Esophagus squamous epithelium (tissue), 5 donors: ENCODE measurements around the gene CCDC85C. TPM values are rescaled to one million over a fixed set of nuclear protein-coding genes. Genes with fewer than 3 reads are reported as not detected.
A peak's percentile ranks its signal among the peaks of the same experiment; 100 is the strongest.

Source experiments
- DNase-seq: peaks from one replicate; lab custom pipeline; 2025; lab: John Stamatoyannopoulos, UW
- H3K27ac ChIP-seq, 4 donors: fragments of 200-600 bp; sonication (generic); one replicate each; pipeline ENCODE4 v1.5.1; 2016 to 2019; ENCODE audit warnings: mild to moderate bottlenecking in 1 of 4
- H3K27me3 ChIP-seq, 4 donors: fragments of 200-600 bp; sonication (generic); 1 replicate in 3 of 4; 2 replicates in 1 of 4; pipeline versions ENCODE4 v1.5.1 to v1.6.0; 2017 to 2021; ENCODE audit warnings: antibody characterized with exemption in 1 of 4
- H3K36me3 ChIP-seq, 3 donors: fragments of 200-600 bp; sonication (generic); one replicate each; pipeline ENCODE4 v1.5.1; 2016 to 2019
- H3K4me1 ChIP-seq, 3 donors: fragments of 200-600 bp; sonication (generic); one replicate each; pipeline ENCODE4 v1.5.1; 2017 to 2019
- H3K4me3 ChIP-seq, 4 donors: fragments of 200-600 bp; sonication (generic); 1 replicate in 3 of 4; 2 replicates in 1 of 4; pipeline ENCODE4 v1.5.1; 2016 to 2019; ENCODE audit warnings: mild to moderate bottlenecking in 2 of 4, moderate library complexity in 1 of 4
- H3K9me3 ChIP-seq, 3 donors: fragments of 200-600 bp; sonication (generic); one replicate each; pipeline ENCODE4 v1.5.1; 2016 to 2019
- CTCF ChIP-seq, 6 experiments: fragments of 450-650 bp in 4 of 6; fragments of 200-600 bp in 2 of 6; sonication (generic) in 2 of 6; IDR thresholded peaks; one replicate each; pipeline ENCODE4 v1.5.1; 2016 to 2019; ENCODE audit warnings: antibody characterized with exemption in 6 of 6, mild to moderate bottlenecking in 4 of 6, moderate library complexity in 4 of 6
- POLR2A ChIP-seq, 4 donors: fragments of 450-650 bp; IDR thresholded peaks; one replicate each; pipeline ENCODE4 v1.6.1; 2017; ENCODE audit warnings: antibody characterized with exemption in 4 of 4, mild to moderate bottlenecking in 4 of 4, moderate library complexity in 3 of 4
- WGBS, 2 donors: methylation state at CpG; one replicate each; pipeline ENCODE4 v1.1.5; 2018; 5-methylcytosine and 5-hydroxymethylcytosine counted together
- intact Hi-C: fragments of 100-400 bp; cut with DNase I; formaldehyde crosslinking; loops from one replicate; pipeline ENCODE4 v1.15.0; 2022
- total RNA-seq, 4 donors: library from RNA; depleted of rRNA; stranded (reverse); fragments of >200 nt; gene quantifications; one replicate each; pipeline ENCODE4 v1.1.0, GENCODE V29; 2016
- donor health status: DM: yes; HTN: yes; CAD: no.

The CCDC85C gene
- total RNA-seq, 4 donors from 2014 or later: 23.4 to 52.0 (median 27.1) TPM

GRCh38 chr14:99548871-99549515 lies 55.0 kb downstream of the CCDC85C start:
- Histone ChIP-seq H3K9me3 (no peaks in the 10 kb centered on the region), H3K36me3 (no peaks in the 10 kb centered on the region), H3K4me3 (no peak overlapping the region), H3K4me1 (peaks cover 0 to 52% (median under 1%) of the 10 kb centered on the region in 3 donors), H3K27me3 (no peaks in the 10 kb centered on the region), H3K27ac (peak overlapping the region in 2 of 4 donors; percentile 36 to 54)
- intact Hi-C loops: no loop called here
- TF ChIP-seq CTCF (IDR thresholded peaks at IDR 0.05) (no peak), POLR2A (IDR thresholded peaks at IDR 0.05) (no peak)
- WGBS, 2 donors: 64 to 80% methylated on average over 9 to 10 of the region's 10 CpGs
- DNase-seq: no peak

GRCh38 chr14:99548255-99548654 lies 55.8 kb downstream of the CCDC85C start:
- TF ChIP-seq POLR2A (IDR thresholded peaks at IDR 0.05) (no peak), CTCF (IDR thresholded peaks at IDR 0.05) (no peak)
- peaks cover 0 to 46% (median 0%) of the 10 kb centered on the region in 3 donors for H3K4me1 ChIP-seq
- no peaks in the 10 kb centered on the region for H3K9me3 ChIP-seq
- H3K27me3 ChIP-seq: no peaks in the 10 kb centered on the region
- peak overlapping the region in 1 of 4 donors; percentile 54 for H3K27ac ChIP-seq
- H3K4me3 ChIP-seq: no peak overlapping the region
- 84 to 89% methylated on average over 18 of the region's 18 CpGs for WGBS, 2 donors
- no peaks in the 10 kb centered on the region for H3K36me3 ChIP-seq
- no peak for DNase-seq
- intact Hi-C loops: no loop called here

- Histone ChIP-seq H3K27ac (no peak overlapping the region), H3K9me3 (no peaks in the 10 kb centered on the region), H3K4me1 (peaks cover 8 to 57% (median 11%) of the 10 kb centered on the region in 3 donors), H3K27me3 (no peaks in the 10 kb centered on the region), H3K4me3 (no peak overlapping the region), H3K36me3 (no peaks in the 10 kb centered on the region)
- TF ChIP-seq POLR2A (IDR thresholded peaks at IDR 0.05) (no peak), CTCF (IDR thresholded peaks at IDR 0.05) (no peak)
- WGBS, 2 donors: 64 to 75% methylated on average over 9 to 12 of the region's 13 CpGs
- DNase-seq: no peak
- intact Hi-C loops: no loop called here
Observed at GRCh38 chr14:99546234-99546879, 57.6 kb downstream of the CCDC85C start.

GRCh38 chr14:99545586-99545985 lies 58.4 kb downstream of the CCDC85C start:
- TF ChIP-seq CTCF (IDR thresholded peaks at IDR 0.05) (no peak), POLR2A (IDR thresholded peaks at IDR 0.05) (no peak)
- Histone ChIP-seq H3K27me3 (no peaks in the 10 kb centered on the region), H3K27ac (no peak overlapping the region), H3K4me1 (peaks cover 12 to 59% (median 18%) of the 10 kb centered on the region in 3 donors), H3K36me3 (no peaks in the 10 kb centered on the region), H3K9me3 (no peaks in the 10 kb centered on the region), H3K4me3 (no peak overlapping the region)
- no peak for DNase-seq
- 50 to 59% methylated on average over 2 to 4 of the region's 6 CpGs for WGBS, 2 donors
- intact Hi-C loops: no loop called here

DNA sequence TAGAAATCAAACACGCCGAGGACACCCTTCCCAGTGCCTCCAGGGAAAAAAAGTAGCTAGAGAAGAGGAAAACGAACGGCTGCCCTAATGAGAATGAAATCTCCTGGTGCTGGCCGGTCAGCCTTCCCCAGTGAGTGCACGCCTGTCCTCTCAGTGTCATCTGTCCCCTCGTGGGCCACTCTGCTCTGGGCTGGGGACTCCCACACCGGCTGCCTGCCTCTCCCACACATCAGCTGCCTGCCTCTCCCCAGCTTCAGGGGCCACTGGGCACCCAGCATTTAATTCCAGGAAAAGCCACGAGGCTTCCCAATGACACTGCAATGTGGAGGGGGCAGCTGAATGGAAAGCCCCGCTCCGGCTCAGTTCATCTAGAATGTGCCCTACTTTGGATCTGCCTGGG lies 59.0 kb downstream of the CCDC85C start:
- H3K4me3 ChIP-seq: no peak overlapping the region
- DNase-seq: no peak
- no peaks in the 10 kb centered on the region for H3K36me3 ChIP-seq
- H3K27ac ChIP-seq: peak overlapping the region in 2 of 4 donors; percentile 15 to 55
- intact Hi-C loops: no loop called here
- peaks cover 12 to 59% (median 24%) of the 10 kb centered on the region in 3 donors for H3K4me1 ChIP-seq
- TF ChIP-seq POLR2A (IDR thresholded peaks at IDR 0.05): no peak
- no peak for TF ChIP-seq CTCF (IDR thresholded peaks at IDR 0.05)
- WGBS, 2 donors: 63 to 69% methylated on average over 8 to 11 of the region's 11 CpGs
- H3K27me3 ChIP-seq: no peaks in the 10 kb centered on the region
- no peaks in the 10 kb centered on the region for H3K9me3 ChIP-seq
